Keratinocyte (primary cell): ENCODE results near the gene WBP1L.

ENCODE experiments used
- EZH2 ChIP-seq: IDR thresholded peaks from one replicate; pipeline ENCODE4 v1.6.1; 2012; ENCODE audit warnings: inconsistent platforms, mild to moderate bottlenecking, low read length, moderate library complexity
- TF ChIP-seq, protein P1 (sequence below), 3 experiments: IDR thresholded peaks in 1 of 3; conservative IDR thresholded peaks in 1 of 3; optimal IDR thresholded peaks in 1 of 3; 2 replicates in 2 of 3; 3 replicates in 1 of 3; pipeline versions ENCODE3 to v1.5.1; 2011; ENCODE audit warnings: low read length in 3 of 3, mild to moderate bottlenecking in 3 of 3, moderate library complexity in 2 of 3, control low read depth in 1 of 3, inconsistent platforms in 1 of 3; ENCODE audit not compliant: insufficient read depth in 2 of 3; ENCODE audit errors: extremely low read depth in 1 of 3

DNA sequence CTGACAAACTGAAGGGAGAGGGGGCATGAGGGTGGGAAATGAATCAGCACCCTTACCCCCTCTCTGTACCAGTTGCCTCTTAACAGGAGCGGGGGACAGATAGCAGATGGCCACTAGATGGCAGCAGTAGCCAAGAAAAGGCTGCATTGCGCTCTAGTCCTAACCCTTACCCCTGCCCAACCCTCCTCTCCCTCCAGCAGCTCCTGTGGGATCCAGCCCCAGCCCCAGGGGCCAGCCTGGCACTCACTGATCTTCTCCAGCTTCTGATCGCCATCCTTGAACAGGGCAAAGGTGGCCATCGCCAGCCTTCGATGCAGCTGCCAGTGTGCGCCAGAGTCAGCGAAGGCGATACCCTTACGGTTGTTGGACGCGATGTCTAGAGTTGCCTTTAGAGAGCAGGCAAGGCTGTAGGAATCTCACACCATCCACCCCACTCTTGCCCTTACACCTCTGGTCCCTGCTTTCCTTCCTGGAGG is 91.3 kb downstream of the WBP1L start:
- TF ChIP-seq, protein P1, sequence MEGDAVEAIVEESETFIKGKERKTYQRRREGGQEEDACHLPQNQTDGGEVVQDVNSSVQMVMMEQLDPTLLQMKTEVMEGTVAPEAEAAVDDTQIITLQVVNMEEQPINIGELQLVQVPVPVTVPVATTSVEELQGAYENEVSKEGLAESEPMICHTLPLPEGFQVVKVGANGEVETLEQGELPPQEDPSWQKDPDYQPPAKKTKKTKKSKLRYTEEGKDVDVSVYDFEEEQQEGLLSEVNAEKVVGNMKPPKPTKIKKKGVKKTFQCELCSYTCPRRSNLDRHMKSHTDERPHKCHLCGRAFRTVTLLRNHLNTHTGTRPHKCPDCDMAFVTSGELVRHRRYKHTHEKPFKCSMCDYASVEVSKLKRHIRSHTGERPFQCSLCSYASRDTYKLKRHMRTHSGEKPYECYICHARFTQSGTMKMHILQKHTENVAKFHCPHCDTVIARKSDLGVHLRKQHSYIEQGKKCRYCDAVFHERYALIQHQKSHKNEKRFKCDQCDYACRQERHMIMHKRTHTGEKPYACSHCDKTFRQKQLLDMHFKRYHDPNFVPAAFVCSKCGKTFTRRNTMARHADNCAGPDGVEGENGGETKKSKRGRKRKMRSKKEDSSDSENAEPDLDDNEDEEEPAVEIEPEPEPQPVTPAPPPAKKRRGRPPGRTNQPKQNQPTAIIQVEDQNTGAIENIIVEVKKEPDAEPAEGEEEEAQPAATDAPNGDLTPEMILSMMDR (optimal IDR thresholded peaks at IDR 0.05 in 1 of 3, IDR thresholded peaks at IDR 0.05 in 1 of 3, conservative IDR thresholded peaks at IDR 0.05 in 1 of 3; ENCODE audit: extremely low read depth in 1 of 3, insufficient read depth in 2 of 3, low read length in 3 of 3) = peak; percentile 84 to 98 (median 92)
- TF ChIP-seq EZH2 = no peak
